Activated CD4-positive, alpha-beta memory T cell treated with anti-CD3 and anti-CD28 coated beads for 36 hours (primary cell): ENCODE data around the gene ERAL1. TPM values are rescaled to one million over a fixed set of nuclear protein-coding genes. Genes with fewer than 3 reads are reported as not detected.

ENCODE experiments used
- CTCF ChIA-PET: fragments of 350-600 bp; sonication (Branson Sonifier 250); formaldehyde crosslinking; loops from one replicate; lab custom pipeline; 2021; ENCODE audit warnings: antibody characterized with exemption, inconsistent platforms; lab: Charles Lee
- POLR2A ChIA-PET: fragments of 350-600 bp; sonication (Branson Sonifier 250); formaldehyde crosslinking; loops from one replicate; lab custom pipeline; 2021; ENCODE audit warnings: antibody characterized with exemption; lab: Charles Lee
- DNase-seq: peaks from one replicate; pipeline ENCODE4 v3.0.0-alpha.2; 2020
- H3K27ac Mint-ChIP-seq: one replicate; pipeline ENCODE4 v1.8.0; 2021; ENCODE audit warnings: mixed read lengths
- H3K27me3 Mint-ChIP-seq: one replicate; pipeline ENCODE4 v1.8.0; 2021; ENCODE audit warnings: mixed read lengths
- H3K36me3 Mint-ChIP-seq: one replicate; pipeline ENCODE4 v1.8.0; 2021; ENCODE audit warnings: mixed read lengths
- H3K4me1 Mint-ChIP-seq: one replicate; pipeline ENCODE4 v1.8.0; 2021; ENCODE audit warnings: low read depth, mixed read lengths
- H3K4me3 Mint-ChIP-seq: one replicate; pipeline ENCODE4 v1.8.0; 2021; ENCODE audit warnings: mild to moderate bottlenecking, mixed read lengths
- H3K9me3 Mint-ChIP-seq: one replicate; pipeline ENCODE4 v1.8.0; 2021; ENCODE audit warnings: mixed read lengths
- intact Hi-C: fragments of 100-400 bp; cut with micrococcal nuclease; formaldehyde crosslinking; loops from one replicate; pipeline ENCODE4 v1.15.1; 2023
- total RNA-seq, 2 experiments: library from RNA; stranded (reverse); gene quantifications; one replicate each; pipeline ENCODE4 v1.2.3, GENCODE V29; 2021

ERAL1 gene
- total RNA-seq = 10 to 100 TPM; 43.0 to 48.5 TPM

DNA sequence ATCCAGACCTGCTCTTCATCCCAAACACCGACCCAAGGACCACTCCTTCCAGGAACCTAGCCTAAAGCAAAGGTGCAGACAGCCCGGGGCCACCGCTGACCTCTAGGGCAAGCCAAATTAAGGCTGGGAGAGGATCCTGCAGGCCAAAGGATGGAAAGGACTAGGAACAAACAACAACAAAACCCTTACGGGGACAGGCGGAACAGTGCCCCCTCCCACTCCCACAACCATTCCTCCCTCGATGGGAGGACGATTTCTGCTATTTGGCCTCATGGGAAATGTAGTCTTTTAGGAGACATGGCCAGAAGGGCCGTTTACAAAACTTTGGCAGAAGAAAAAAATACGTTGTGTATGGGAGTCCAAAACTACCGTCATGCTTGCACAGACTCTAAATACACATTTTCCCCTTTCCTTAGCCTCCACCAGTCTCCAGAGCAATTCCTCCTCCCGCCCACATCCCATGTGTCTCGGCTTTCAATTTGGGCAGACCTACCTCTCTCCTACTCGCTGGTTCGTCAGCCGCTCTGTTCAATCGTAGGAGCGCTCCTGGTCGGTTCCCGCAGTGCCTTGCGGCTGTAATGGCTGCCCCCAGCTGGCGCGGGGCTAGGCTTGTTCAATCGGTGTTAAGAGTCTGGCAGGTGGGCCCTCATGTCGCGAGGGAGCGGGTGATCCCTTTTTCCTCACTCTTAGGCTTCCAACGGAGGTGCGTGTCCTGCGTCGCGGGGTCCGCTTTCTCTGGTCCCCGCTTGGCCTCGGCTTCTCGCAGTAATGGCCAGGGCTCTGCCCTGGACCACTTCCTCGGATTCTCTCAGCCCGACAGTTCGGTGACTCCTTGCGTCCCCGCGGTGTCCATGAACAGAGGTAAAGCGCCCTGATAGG lies at the start of gene ERAL1:
ERAL1 (plus strand) TSS at position 560 of the 879 bp plus-strand sequence; CDS start at position 579, 19 bp downstream.
- intact Hi-C loops = loop anchor here (2.0 kb wide), 2 partner anchors 16 to 98 kb away; no protein-coding TSS in a partner anchor
- Mint-ChIP-seq H3K27ac (peak within 1 kb of the TSS; percentile 86), H3K36me3 (peaks cover 15% of the 10 kb centered on the region), H3K4me1 (peaks cover 23% of the 10 kb centered on the region), H3K27me3 (no peaks in the 10 kb centered on the region), H3K4me3 (peak within 1 kb of the TSS; percentile 81), H3K9me3 (no peaks in the 10 kb centered on the region)
- ChIA-PET POLR2A (interaction anchor here (1.0 to 2.2 kb wide), 3 partner anchors 12 to 47 kb away, joined by 3 to 7 read pairs (median 5); partner anchors contain the start of gene FAM222B), CTCF (interaction anchor here (0.7 kb wide), 1 partner anchor 48 kb away, joined by 3 read pairs; the partner anchor contains the start of gene DHRS13)
- peak; percentile 92 for DNase-seq

DNA sequence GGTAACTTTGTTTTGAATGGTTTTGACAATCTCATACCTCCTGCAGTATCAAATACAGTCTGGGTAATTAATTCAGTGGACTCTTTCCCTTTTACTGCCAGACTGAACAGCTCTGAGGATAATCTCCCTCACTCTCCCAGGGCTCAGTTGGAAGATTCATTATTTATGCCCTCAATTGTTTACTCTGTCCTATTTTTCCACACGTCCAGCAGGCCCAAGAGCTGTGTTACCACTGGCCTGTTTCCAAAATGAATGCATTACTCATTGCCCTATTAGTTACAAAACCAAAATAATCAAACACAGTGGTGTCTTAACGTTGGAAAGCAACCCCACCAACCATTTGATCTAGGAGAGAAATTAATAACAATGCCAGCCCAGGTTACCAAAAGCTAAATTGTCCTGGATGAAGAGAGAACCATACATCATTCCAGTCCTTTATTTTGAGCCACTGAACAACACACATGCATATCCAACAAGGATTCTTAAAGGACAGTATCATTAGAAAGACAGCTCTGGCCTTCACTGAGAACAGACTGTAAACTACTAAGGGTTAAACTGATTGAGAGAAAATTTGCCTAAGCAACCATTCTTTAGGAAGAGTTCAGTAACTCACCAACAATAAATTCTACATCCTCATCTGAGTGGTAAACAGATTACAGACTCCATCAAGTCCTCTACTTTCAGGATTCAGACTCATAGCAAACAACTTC lies 46.7 kb upstream of the ERAL1 start:
- no peaks in the 10 kb centered on the region for H3K9me3 Mint-ChIP-seq
- intact Hi-C loops = no loop called here
- H3K4me1 Mint-ChIP-seq = peaks cover 39% of the 10 kb centered on the region
- ChIA-PET CTCF (interaction anchor here (0.8 to 1.7 kb wide), 5 partner anchors 10 to 94 kb away, joined by 3 to 9 read pairs (median 5); partner anchors contain the start of gene TLCD1), POLR2A (interaction anchor here (0.9 kb wide), 1 partner anchor 34 kb away, joined by 6 read pairs; the partner anchor contains the start of gene FAM222B)
- DNase-seq = no peak
- no peak overlapping the region for H3K4me3 Mint-ChIP-seq
- H3K27me3 Mint-ChIP-seq = no peaks in the 10 kb centered on the region
- H3K36me3 Mint-ChIP-seq = peaks cover 20% of the 10 kb centered on the region
- H3K27ac Mint-ChIP-seq = peak overlapping the region; percentile 61

DNA sequence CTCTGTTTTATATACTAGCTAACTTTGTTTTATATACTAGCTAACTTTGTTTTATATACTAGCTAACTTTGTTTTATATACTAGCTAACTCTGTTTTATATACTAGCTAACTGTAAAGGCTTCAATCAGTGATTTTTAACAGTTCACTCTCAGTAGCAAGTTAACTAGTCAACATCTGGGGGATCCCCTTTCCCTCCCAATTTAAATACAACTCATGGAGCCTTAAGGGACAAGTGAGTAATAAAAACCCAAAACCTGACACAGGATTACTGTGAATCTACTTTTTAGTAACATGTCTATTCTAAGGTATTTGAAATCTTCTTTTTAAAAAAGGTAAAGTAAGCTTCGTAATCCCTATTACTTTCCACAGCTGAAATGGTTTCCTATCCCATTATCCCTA lies 44.4 kb upstream of the ERAL1 start:
- H3K36me3 Mint-ChIP-seq = peaks cover 16% of the 10 kb centered on the region
- CTCF ChIA-PET = interaction anchor here (0.7 to 3.6 kb wide), 19 partner anchors 9 to 143 kb away, joined by 3 to 61 read pairs (median 4); partner anchors contain the start of genes FAM222B, FLOT2, PHF12 and RPL23A
- intact Hi-C loops = loop anchor here (1.0 to 5.0 kb wide), 4 partner anchors 47 to 482 kb away; partner anchors contain the start of gene NUFIP2
- H3K27me3 Mint-ChIP-seq = no peaks in the 10 kb centered on the region
- peak overlapping the region; percentile 92 for H3K27ac Mint-ChIP-seq
- no peaks in the 10 kb centered on the region for H3K9me3 Mint-ChIP-seq
- peaks cover 42% of the 10 kb centered on the region for H3K4me1 Mint-ChIP-seq
- POLR2A ChIA-PET = interaction anchor here (0.8 to 2.1 kb wide), 9 partner anchors 8 to 141 kb away, joined by 3 to 8 read pairs (median 4); partner anchors contain the start of genes FAM222B and PHF12
- H3K4me3 Mint-ChIP-seq = peak overlapping the region; percentile 82
- no peak for DNase-seq

DNA sequence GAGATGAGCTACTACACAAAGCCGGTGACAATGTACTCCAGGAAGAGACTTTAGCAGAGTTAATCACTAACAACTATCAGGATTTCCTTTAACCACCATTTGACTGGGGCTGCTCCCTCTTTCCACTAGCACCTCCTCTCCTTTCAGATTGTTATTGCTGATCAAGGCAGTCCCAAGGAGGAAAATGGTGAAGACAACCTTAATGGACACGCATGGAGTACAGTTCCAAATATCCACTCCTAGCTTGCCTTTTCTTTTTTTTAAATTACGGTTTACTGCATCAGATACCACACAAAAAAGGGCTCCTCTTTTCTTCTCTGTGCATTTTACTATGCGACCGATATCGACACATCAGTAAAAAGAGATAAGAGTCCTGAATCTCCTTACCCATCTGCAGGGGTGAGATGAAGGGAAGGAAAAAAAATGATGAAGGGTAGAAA lies 43.1 kb upstream of the ERAL1 start:
- peak overlapping the region; percentile 92 for H3K27ac Mint-ChIP-seq
- ChIA-PET CTCF (interaction anchor here (0.7 to 3.6 kb wide), 9 partner anchors 8 to 141 kb away, joined by 3 to 61 read pairs (median 6); partner anchors contain the start of genes FAM222B, FLOT2 and TLCD1), POLR2A (interaction anchor here (1.0 to 2.1 kb wide), 5 partner anchors 15 to 166 kb away, joined by 3 to 7 read pairs (median 3); partner anchors contain the start of gene BLTP2)
- intact Hi-C loops = loop anchor here (1.0 to 5.0 kb wide), 5 partner anchors 31 to 481 kb away; partner anchors contain the start of genes FAM222B, NUFIP2 and RPL23A
- peak overlapping the region; percentile 82 for H3K4me3 Mint-ChIP-seq
- peak; percentile 14 for DNase-seq
- no peaks in the 10 kb centered on the region for H3K9me3 Mint-ChIP-seq
- peaks cover 41% of the 10 kb centered on the region for H3K4me1 Mint-ChIP-seq
- H3K36me3 Mint-ChIP-seq = peaks cover 8% of the 10 kb centered on the region
- H3K27me3 Mint-ChIP-seq = no peaks in the 10 kb centered on the region

DNA sequence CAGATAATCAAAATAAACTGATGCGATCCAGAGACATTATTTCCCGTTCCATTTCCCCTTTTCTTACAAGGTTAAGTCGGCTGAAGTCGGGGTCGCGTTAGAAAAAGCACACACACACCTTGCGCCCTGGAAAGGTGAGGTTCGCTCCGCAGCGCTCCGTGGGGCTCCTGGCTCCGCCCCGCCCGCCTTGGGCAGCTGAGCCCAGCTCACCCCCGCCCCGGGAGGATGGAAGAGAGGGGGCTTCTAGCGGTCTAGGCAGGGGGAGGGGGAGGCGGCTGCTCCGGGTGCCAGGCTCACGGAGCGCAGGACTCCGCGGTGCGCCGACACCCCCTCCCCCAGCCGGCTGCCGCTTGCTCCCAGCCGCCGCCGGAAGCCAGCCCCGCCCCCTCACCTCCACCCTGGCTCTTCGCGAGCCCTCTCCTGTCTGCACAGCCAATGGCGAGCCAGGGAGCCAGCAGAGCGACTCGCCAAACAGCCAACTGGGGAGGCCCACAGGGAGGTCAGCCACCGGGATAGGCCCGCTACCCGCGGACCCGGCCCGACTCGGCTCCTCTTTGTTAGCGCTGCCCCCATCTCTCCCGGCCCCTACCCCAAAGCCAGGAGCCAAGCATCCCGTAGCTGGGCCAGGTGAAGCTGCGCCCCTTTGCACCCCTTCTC lies 42.6 kb upstream of the ERAL1 start:
- ChIA-PET POLR2A (interaction anchor here (1.0 to 2.1 kb wide), 4 partner anchors 30 to 167 kb away, joined by 3 to 7 read pairs (median 3); partner anchors contain the start of gene BLTP2), CTCF (interaction anchor here (2.1 to 3.6 kb wide), 4 partner anchors 30 to 90 kb away, joined by 6 to 61 read pairs (median 16); partner anchors contain the start of genes FAM222B and TLCD1)
- peak; percentile 98 for DNase-seq
- peaks cover 8% of the 10 kb centered on the region for H3K36me3 Mint-ChIP-seq
- peak overlapping the region; percentile 82 for H3K4me3 Mint-ChIP-seq
- H3K27ac Mint-ChIP-seq = peak overlapping the region; percentile 92
- H3K4me1 Mint-ChIP-seq = peaks cover 43% of the 10 kb centered on the region
- H3K27me3 Mint-ChIP-seq = no peaks in the 10 kb centered on the region
- intact Hi-C loops = loop anchor here (1.0 to 5.0 kb wide), 4 partner anchors 30 to 480 kb away; partner anchors contain the start of genes FAM222B, NUFIP2 and RPL23A
- H3K9me3 Mint-ChIP-seq = no peaks in the 10 kb centered on the region

DNA sequence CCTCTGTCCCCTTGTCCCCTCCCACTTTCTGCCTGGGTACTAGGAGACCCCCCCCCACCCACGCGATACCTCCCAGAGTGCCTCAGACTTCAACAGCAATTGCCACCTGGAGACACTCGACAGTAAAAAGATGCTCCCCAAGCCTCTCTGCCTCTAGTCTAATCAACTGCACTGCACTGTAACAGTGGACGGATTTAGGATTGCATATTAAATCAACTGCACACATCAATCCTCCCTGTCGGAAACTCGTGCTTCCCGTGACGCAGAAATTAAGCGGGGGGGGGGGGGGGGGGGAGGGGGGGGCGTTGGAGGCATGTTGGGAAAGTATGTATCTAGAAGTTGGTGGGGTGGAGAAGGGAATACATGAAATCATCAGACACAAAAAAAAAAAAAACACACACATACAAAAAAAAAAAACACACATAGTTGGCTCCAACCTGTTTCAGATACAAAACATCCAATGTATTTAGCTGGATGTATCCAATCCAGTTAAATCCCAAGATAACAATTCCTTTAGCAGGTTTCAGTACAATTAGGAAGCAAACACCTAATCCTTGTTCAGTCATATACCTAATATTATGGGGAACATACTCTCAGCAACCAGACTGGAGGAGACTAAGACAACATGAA lies 42.0 kb upstream of the ERAL1 start:
- ChIA-PET POLR2A (interaction anchor here (1.3 kb wide), 1 partner anchor 29 kb away, joined by 3 read pairs; no protein-coding TSS in a partner anchor), CTCF (interaction anchor here (1.4 to 3.6 kb wide), 2 partner anchors 63 to 86 kb away, joined by 3 to 20 read pairs; partner anchors contain the start of gene TLCD1)
- no peak for DNase-seq
- Mint-ChIP-seq H3K4me3 (peak overlapping the region; percentile 82), H3K36me3 (peaks cover 5% of the 10 kb centered on the region), H3K4me1 (peaks cover 40% of the 10 kb centered on the region), H3K27ac (peak overlapping the region; percentile 91), H3K27me3 (no peaks in the 10 kb centered on the region), H3K9me3 (no peaks in the 10 kb centered on the region)
- intact Hi-C loops = loop anchor here (1.0 to 5.0 kb wide), 5 partner anchors 29 to 479 kb away; partner anchors contain the start of genes FAM222B, NUFIP2 and RPL23A

DNA sequence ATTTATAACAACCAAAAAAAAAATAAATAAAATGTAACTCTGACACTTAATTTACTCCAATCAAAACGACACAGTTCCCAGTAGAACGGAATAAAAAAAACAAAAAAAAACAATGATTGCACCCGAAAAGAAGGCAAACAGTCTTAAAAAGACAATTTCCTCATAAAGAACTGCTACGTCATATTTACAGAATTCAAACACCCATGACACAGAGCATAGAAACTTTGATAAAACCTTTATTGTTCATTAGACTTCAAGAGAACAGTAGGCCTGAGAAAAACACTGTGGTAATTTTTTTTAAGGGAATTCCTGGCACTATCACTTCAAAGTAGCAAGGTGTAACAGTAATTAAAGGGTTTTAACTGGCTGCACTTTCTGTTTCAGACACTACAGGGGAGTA lies 38.3 kb upstream of the ERAL1 start:
- intact Hi-C loops = no loop called here
- Mint-ChIP-seq H3K36me3 (no peaks in the 10 kb centered on the region), H3K4me3 (no peak overlapping the region), H3K27me3 (no peaks in the 10 kb centered on the region), H3K9me3 (no peaks in the 10 kb centered on the region), H3K4me1 (peaks cover 13% of the 10 kb centered on the region), H3K27ac (no peak overlapping the region)
- no peak for DNase-seq
- POLR2A ChIA-PET = no interaction called here
- CTCF ChIA-PET = no interaction called here

DNA sequence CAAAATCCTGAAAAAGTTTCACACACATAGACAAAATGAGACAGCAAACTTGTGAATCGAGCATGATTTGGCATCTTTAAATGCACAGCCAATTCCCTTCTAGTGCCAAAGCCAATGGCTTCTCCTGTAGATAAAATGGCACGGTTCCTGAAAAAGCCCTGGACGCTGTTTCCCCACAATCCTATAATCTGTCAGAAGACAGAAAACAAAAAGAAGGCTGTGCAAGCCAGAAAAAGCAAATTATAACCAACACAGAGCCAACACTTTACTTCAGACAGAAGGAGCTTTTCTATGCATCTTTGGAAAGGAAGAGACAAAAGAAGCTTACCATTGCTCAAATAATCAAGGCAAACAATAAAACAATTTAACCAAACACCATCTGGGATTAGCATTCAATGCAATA lies 36.0 kb upstream of the ERAL1 start:
- Mint-ChIP-seq H3K27ac (peak overlapping the region; percentile 30), H3K9me3 (no peaks in the 10 kb centered on the region), H3K4me1 (peaks cover 9% of the 10 kb centered on the region), H3K4me3 (no peak overlapping the region), H3K27me3 (no peaks in the 10 kb centered on the region), H3K36me3 (no peaks in the 10 kb centered on the region)
- intact Hi-C loops = no loop called here
- ChIA-PET POLR2A (no interaction called here), CTCF (interaction anchor here (1.1 to 2.0 kb wide), 3 partner anchors 8 to 55 kb away, joined by 3 to 8 read pairs (median 5); no protein-coding TSS in a partner anchor)
- no peak for DNase-seq

DNA sequence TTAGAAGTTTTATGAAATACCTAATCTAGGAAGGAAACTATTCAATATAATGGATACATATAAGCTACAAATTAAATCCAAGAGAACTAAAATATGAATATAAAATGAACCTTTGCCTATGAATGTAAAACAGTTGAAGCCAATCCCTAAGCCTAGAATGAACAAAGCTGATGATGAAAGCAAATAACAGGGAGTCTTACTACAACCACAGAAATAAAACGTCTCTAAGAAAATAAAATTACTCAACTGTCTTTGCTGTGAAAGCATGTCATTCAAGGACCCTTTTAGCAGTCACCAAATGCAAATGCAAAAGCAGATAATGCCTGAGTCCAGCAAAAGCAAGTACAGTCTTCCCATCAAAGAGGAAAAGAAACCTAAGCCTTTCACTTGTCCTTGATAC lies 35.2 kb upstream of the ERAL1 start:
- Mint-ChIP-seq H3K9me3 (no peaks in the 10 kb centered on the region), H3K27me3 (no peaks in the 10 kb centered on the region), H3K36me3 (peaks cover 1% of the 10 kb centered on the region), H3K4me1 (peaks cover 9% of the 10 kb centered on the region), H3K4me3 (no peak overlapping the region), H3K27ac (no peak overlapping the region)
- DNase-seq = no peak
- ChIA-PET POLR2A (no interaction called here), CTCF (interaction anchor here (0.7 to 2.0 kb wide), 3 partner anchors 9 to 55 kb away, joined by 3 to 8 read pairs (median 3); no protein-coding TSS in a partner anchor)
- intact Hi-C loops = no loop called here

DNA sequence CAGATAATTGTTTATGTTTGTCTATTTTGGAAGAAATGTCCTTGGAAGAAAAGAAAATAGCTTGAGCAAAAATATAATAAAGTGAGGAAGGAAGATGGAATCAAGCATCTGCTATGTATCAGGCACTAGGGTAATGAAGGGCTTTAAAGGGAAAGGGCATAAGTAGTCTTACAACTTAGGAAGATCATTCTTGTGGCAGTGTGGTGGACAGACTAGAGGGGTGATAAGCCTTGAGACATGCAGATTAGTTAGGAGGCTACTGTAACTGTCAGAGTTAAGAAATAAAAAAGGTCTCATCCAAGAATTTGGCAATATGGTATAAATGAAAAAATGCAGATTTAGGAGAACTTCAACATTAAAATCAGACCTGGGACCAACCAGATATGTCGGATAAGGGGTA lies 27.1 kb upstream of the ERAL1 start:
- intact Hi-C loops = no loop called here
- ChIA-PET POLR2A (no interaction called here), CTCF (interaction anchor here (1.2 to 1.3 kb wide), 2 partner anchors 64 to 138 kb away, joined by 3 read pairs; no protein-coding TSS in a partner anchor)
- H3K4me1 Mint-ChIP-seq = peaks cover 6% of the 10 kb centered on the region
- peaks cover 8% of the 10 kb centered on the region for H3K36me3 Mint-ChIP-seq
- H3K27ac Mint-ChIP-seq = no peak overlapping the region
- DNase-seq = no peak
- H3K9me3 Mint-ChIP-seq = no peaks in the 10 kb centered on the region
- no peak overlapping the region for H3K4me3 Mint-ChIP-seq
- no peaks in the 10 kb centered on the region for H3K27me3 Mint-ChIP-seq
